ENCODE measurements around the gene EIF5A. TPM values are rescaled to one million over a fixed set of nuclear protein-coding genes. Genes with fewer than 3 reads are reported as not detected.
A peak's percentile ranks its signal among the peaks of the same experiment; 100 is the strongest.

EIF5A gene
- total and polyA plus RNA-seq, 2 donors (not counting 3 experiments of a cell fraction or from before 2014, with no cell fraction given) = 650 to 859 TPM

DNA sequence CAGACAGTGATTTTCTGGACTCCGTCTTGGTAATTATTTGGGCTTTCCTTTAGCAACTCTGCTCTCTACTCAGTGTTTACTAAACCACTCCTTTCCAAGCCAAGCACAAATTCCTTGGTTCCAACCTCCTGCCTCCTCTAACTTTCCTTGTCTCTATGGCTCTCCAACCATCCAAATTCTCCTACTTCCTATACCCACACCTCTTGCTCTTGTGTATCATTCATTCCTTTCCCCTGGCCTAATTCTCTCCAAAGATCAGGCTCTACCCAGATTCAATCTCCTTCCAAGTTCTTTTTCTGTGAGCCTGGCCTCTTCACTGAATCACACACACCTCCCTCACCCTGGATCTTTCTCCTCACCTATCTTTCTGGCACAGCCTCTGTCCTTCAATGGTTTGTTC is 20.6 kb downstream of the EIF5A start:
- no peak for TF ChIP-seq MYC (IDR thresholded peaks at IDR 0.05; ENCODE audit: low read depth, low read length)
- no peak for TF ChIP-seq EZH2 (IDR thresholded peaks at IDR 0.05; ENCODE audit: borderline replicate concordance, low read depth, low read length, severe bottlenecking)
- TF ChIP-seq POLR2AphosphoS5 (IDR thresholded peaks at IDR 0.05; ENCODE audit: insufficient read depth, low read depth, low read length) = no peak
- TF ChIP-seq JUN (IDR thresholded peaks at IDR 0.05; ENCODE audit: borderline replicate concordance, insufficient read depth, insufficient read length, low read depth) = no peak
- DNase-seq (ENCODE audit: low read depth, low spot score) (no peak), FAIRE-seq (no peak)
- intact Hi-C loops (cut with micrococcal nuclease) = no loop called here
- POLR2A ChIA-PET = no interaction called here
- Histone ChIP-seq H3K9ac (replicated peaks; ENCODE audit: extremely low read depth, insufficient read depth, low read length) (peak overlapping the region; percentile 47), H3K9me3 (replicated peaks; ENCODE audit: control insufficient read depth, insufficient read depth, low read length) (no peaks in the 10 kb centered on the region), H3K9me1 (replicated peaks; ENCODE audit: control insufficient read depth, extremely low read depth, insufficient read depth, low read length) (no peaks in the 10 kb centered on the region), H2AFZ (ENCODE audit: low read depth, low read length) (no peak overlapping the region), H3K36me3 (ENCODE audit: control insufficient read depth in 2 of 2, extremely low read depth in 1 of 2, insufficient read depth in 2 of 2, low read length in 2 of 2) (peaks cover 2 to 15% of the 10 kb centered on the region in 2 experiments), H3K27me3 (ENCODE audit: control insufficient read depth in 2 of 2, insufficient read depth in 2 of 2, low read length in 2 of 2) (peaks cover 0 to 2% of the 10 kb centered on the region in 2 experiments), H3K27ac (ENCODE audit: insufficient read depth, low read depth, low read length) (no peak overlapping the region), H3K79me2 (ENCODE audit: control insufficient read depth, insufficient read depth, low read length) (peaks cover 10% of the 10 kb centered on the region), H3K4me1 (ENCODE audit: control insufficient read depth, extremely low read depth, insufficient read depth, low read length) (peaks cover 10% of the 10 kb centered on the region), H3K4me2 (ENCODE audit: insufficient read depth, low read length) (peak overlapping the region; percentile 83), H3K4me3 (replicated peaks in 1 of 3; ENCODE audit: insufficient read depth in 1 of 3, low read depth in 1 of 3, low read length in 3 of 3) (no peak overlapping the region), H4K20me1 (replicated peaks; ENCODE audit: control insufficient read depth, extremely low read depth, insufficient read depth, low read length) (no peaks in the 10 kb centered on the region)
- dilution Hi-C loops (cut with MboI; ENCODE audit: extremely low pct_ligation_motif_present, low sequenced_read_pairs) = no loop called here
- CTCF ChIA-PET = interaction anchor here (0.7 kb wide), 1 partner anchor 282 kb away, joined by 5 read pairs; no protein-coding TSS in a partner anchor
- no TSS peak for BruUV-seq (replicated peaks)

DNA sequence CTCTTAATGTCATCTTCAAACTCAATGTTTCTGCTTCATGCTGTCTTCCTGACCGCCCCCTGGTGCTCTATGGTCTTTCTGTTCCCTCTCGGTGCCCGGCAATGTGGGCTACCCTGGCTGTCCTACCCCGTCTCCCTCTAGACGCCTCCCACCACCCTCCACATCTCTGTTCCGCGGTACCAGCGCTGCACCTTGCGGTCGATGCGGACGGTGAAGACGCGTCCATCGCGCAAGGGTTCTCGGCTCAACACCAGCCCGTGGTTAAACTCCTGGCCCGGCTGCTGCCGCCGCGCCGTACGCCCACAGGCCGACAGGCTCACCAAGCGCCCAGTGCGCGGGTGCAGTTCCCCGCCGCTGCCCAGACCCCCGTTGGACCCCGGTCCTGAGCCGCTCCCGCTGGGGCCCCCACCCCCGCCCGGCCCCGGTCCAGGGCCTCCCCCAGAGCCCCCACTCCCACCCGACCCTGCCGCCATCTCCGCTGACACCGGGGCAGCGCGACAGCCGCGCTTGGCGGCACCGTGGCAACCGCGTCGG is 21.5 kb downstream of the EIF5A start, which contains the start of gene NEURL4:
Gene NEURL4, minus strand, starts transcription at position 496 of the 534 bp plus-strand sequence. Its CDS starts 23 bp downstream, at position 473.
- BruUV-seq (replicated peaks) = no TSS peak
- dilution Hi-C loops (cut with MboI; ENCODE audit: extremely low pct_ligation_motif_present, low sequenced_read_pairs) (no loop called here), intact Hi-C loops (cut with micrococcal nuclease) (loop anchor here (1.0 kb wide), 2 partner anchors 14 to 49 kb away; partner anchors contain the start of gene GPS2)
- H3K79me2 ChIP-seq (ENCODE audit: control insufficient read depth, insufficient read depth, low read length) = peaks cover 10% of the 10 kb centered on the region
- H3K9me1 ChIP-seq (replicated peaks; ENCODE audit: control insufficient read depth, extremely low read depth, insufficient read depth, low read length) = no peaks in the 10 kb centered on the region
- peaks cover 0 to 2% of the 10 kb centered on the region in 2 experiments for H3K27me3 ChIP-seq (ENCODE audit: control insufficient read depth in 2 of 2, insufficient read depth in 2 of 2, low read length in 2 of 2)
- H3K9me3 ChIP-seq (replicated peaks; ENCODE audit: control insufficient read depth, insufficient read depth, low read length) = no peaks in the 10 kb centered on the region
- FAIRE-seq (no peak), DNase-seq (ENCODE audit: low read depth, low spot score) (no peak)
- peak within 1 kb of the TSS; percentile 95 for H3K4me2 ChIP-seq (ENCODE audit: insufficient read depth, low read length)
- H2AFZ ChIP-seq (ENCODE audit: low read depth, low read length) = peak within 1 kb of the TSS; percentile 97
- H3K4me1 ChIP-seq (ENCODE audit: control insufficient read depth, extremely low read depth, insufficient read depth, low read length) = peaks cover 10% of the 10 kb centered on the region
- ChIA-PET CTCF (interaction anchor here (0.7 to 1.9 kb wide), 15 partner anchors 11 to 283 kb away, joined by 3 to 13 read pairs (median 5); partner anchors contain the start of gene GPS2), POLR2A (interaction anchor here (0.6 to 1.7 kb wide), 6 partner anchors 13 to 152 kb away, joined by 3 to 5 read pairs (median 4); partner anchors contain the start of gene GPS2)
- no peaks in the 10 kb centered on the region for H4K20me1 ChIP-seq (replicated peaks; ENCODE audit: control insufficient read depth, extremely low read depth, insufficient read depth, low read length)
- TF ChIP-seq CTCF (IDR thresholded peaks at IDR 0.05; ENCODE audit: extremely low read depth in 1 of 2, insufficient read depth in 1 of 2, low read depth in 1 of 2, low read length in 2 of 2) (peak in 1 of 2 donors; percentile 8), EZH2 (IDR thresholded peaks at IDR 0.05; ENCODE audit: borderline replicate concordance, low read depth, low read length, severe bottlenecking) (no peak), MYC (IDR thresholded peaks at IDR 0.05; ENCODE audit: low read depth, low read length) (no peak), POLR2A (IDR thresholded peaks at IDR 0.05; ENCODE audit: low read depth, low read length) (no peak)
- H3K9ac ChIP-seq (replicated peaks; ENCODE audit: extremely low read depth, insufficient read depth, low read length) = peak within 1 kb of the TSS; percentile 47
- peaks cover 0 to 6% of the 10 kb centered on the region in 2 experiments for H3K36me3 ChIP-seq (ENCODE audit: control insufficient read depth in 2 of 2, extremely low read depth in 1 of 2, insufficient read depth in 2 of 2, low read length in 2 of 2)
- H3K4me3 ChIP-seq (replicated peaks in 1 of 3; ENCODE audit: insufficient read depth in 1 of 3, low read depth in 1 of 3, low read length in 3 of 3) = peak within 1 kb of the TSS; percentile 80 to 86 (median 81)
- H3K27ac ChIP-seq (ENCODE audit: insufficient read depth, low read depth, low read length) = peak within 1 kb of the TSS; percentile 71

All from endothelial cell of umbilical vein (primary cell).